B cell (primary cell): ENCODE measurements around the gene LIPK. TPM values are rescaled to one million over a fixed set of nuclear protein-coding genes. Genes with fewer than 3 reads are reported as not detected.

ENCODE experiments used
- ATAC-seq: fragments of 200-7000 bp; cut with Tn5 transposase; one replicate; pipeline ENCODE4 v1.10.0; 2021; ENCODE audit warnings: low read depth, mild to moderate bottlenecking, moderate number of reproducible peaks, moderate library complexity
- CTCF ChIA-PET: fragments of 350-600 bp; sonication (Branson Sonifier 250); formaldehyde crosslinking; loops from one replicate; lab custom pipeline; 2021; ENCODE audit warnings: antibody characterized with exemption, inconsistent platforms; lab: Charles Lee
- POLR2A ChIA-PET: fragments of 350-600 bp; sonication (Branson Sonifier 250); formaldehyde crosslinking; loops from one replicate; lab custom pipeline; 2021; ENCODE audit warnings: antibody characterized with exemption; lab: Charles Lee
- DNase-seq: peaks from one replicate; pipeline ENCODE4 v3.0.0; 2013
- H2AFZ ChIP-seq: 2 replicates; pipeline ENCODE4 v1.6.1; 2012; ENCODE audit warnings: mild to moderate bottlenecking, low read depth, low read length; ENCODE audit not compliant: insufficient read depth, poor library complexity, severe bottlenecking
- H3K27ac ChIP-seq, 2 donors: 1 replicate in 1 of 2; 2 replicates in 1 of 2; pipeline ENCODE4 v1.5.1; 2012 to 2013; ENCODE audit warnings: low read length in 2 of 2, mild to moderate bottlenecking in 2 of 2, moderate library complexity in 1 of 2
- H3K27me3 ChIP-seq, 4 experiments: fragments of 200-600 bp in 1 of 4; sonication (generic) in 1 of 4; replicated peaks in 1 of 4; 1 replicate in 2 of 4; 2 replicates in 2 of 4; pipeline versions ENCODE4 v1.6.1 to v1.7.0; 2013 to 2016; ENCODE audit warnings: low read length in 3 of 4, mild to moderate bottlenecking in 2 of 4, mixed read lengths in 1 of 4, moderate library complexity in 1 of 4; ENCODE audit not compliant: insufficient read depth in 4 of 4, control insufficient read depth in 3 of 4; ENCODE audit errors: control extremely low read depth in 1 of 4
- H3K36me3 ChIP-seq, 2 experiments: replicated peaks in 1 of 2; 1 replicate in 1 of 2; 2 replicates in 1 of 2; pipeline versions ENCODE4 v1.6.1 to v1.7.1; 2013; ENCODE audit warnings: low read length in 1 of 2; ENCODE audit not compliant: insufficient read depth in 2 of 2, control insufficient read depth in 1 of 2; ENCODE audit errors: control extremely low read depth in 1 of 2, extremely low read depth in 1 of 2
- H3K4me1 ChIP-seq, 2 donors: fragments of 200-600 bp in 1 of 2; sonication (generic) in 1 of 2; 1 replicate in 1 of 2; 2 replicates in 1 of 2; pipeline versions ENCODE4 v1.5.1 to v1.6.1; 2013 to 2017; ENCODE audit warnings: low read length in 2 of 2; ENCODE audit not compliant: control insufficient read depth in 2 of 2, insufficient read depth in 2 of 2
- H3K4me2 ChIP-seq: replicated peaks from 2 replicates; pipeline ENCODE3; 2012; ENCODE audit warnings: mild to moderate bottlenecking, low read depth, low read length; ENCODE audit not compliant: poor library complexity, severe bottlenecking
- H3K4me3 ChIP-seq, 5 experiments: fragments of 200-600 bp in 1 of 5; sonication (generic) in 1 of 5; 1 replicate in 3 of 5; 2 replicates in 2 of 5; pipeline versions ENCODE4 v1.5.1 to v1.7.0; 2011 to 2016; ENCODE audit warnings: low read length in 4 of 5, mild to moderate bottlenecking in 4 of 5, low read depth in 2 of 5, control low read depth in 1 of 5, moderate library complexity in 1 of 5; ENCODE audit not compliant: insufficient read depth in 1 of 5; ENCODE audit errors: control extremely low read depth in 1 of 5, extremely low read depth in 1 of 5
- H3K79me2 ChIP-seq: fragments of 200-600 bp; sonication (generic); one replicate; pipeline ENCODE4 v1.6.0; 2016; ENCODE audit warnings: low read length; ENCODE audit not compliant: control insufficient read depth, insufficient read depth
- H3K9ac ChIP-seq: fragments of 200-600 bp; sonication (generic); 2 replicates; pipeline ENCODE4 v1.6.1; 2017; ENCODE audit warnings: mild to moderate bottlenecking, low read length, moderate library complexity
- H3K9me3 ChIP-seq, 3 donors: one replicate each; pipeline versions ENCODE4 v1.6.1 to v1.7.1; 2013; ENCODE audit warnings: low read length in 2 of 3; ENCODE audit not compliant: control insufficient read depth in 2 of 3, insufficient read depth in 1 of 3; ENCODE audit errors: control extremely low read depth in 1 of 3
- H4K20me1 ChIP-seq: 2 replicates; pipeline ENCODE4 v1.6.0; 2012; ENCODE audit warnings: mild to moderate bottlenecking, low read length; ENCODE audit not compliant: insufficient read depth, control insufficient read depth, poor library complexity, severe bottlenecking
- H3K27ac Mint-ChIP-seq: one replicate; pipeline ENCODE4 v1.8.0; 2021; ENCODE audit warnings: mixed read lengths
- H3K27me3 Mint-ChIP-seq: one replicate; pipeline ENCODE4 v1.8.0; 2021; ENCODE audit warnings: mixed read lengths
- H3K4me1 Mint-ChIP-seq: one replicate; pipeline ENCODE4 v1.8.0; 2021; ENCODE audit warnings: mixed read lengths
- H3K4me3 Mint-ChIP-seq: one replicate; pipeline ENCODE4 v1.8.0; 2021; ENCODE audit warnings: mixed read lengths
- H3K9me3 Mint-ChIP-seq: one replicate; pipeline ENCODE4 v1.8.0; 2022; ENCODE audit warnings: mixed read lengths; ENCODE audit not compliant: insufficient read depth
- CTCF ChIP-seq: fragments of 200-600 bp; IDR thresholded peaks from one replicate; pipeline ENCODE4 v1.8.0; 2022; ENCODE audit warnings: antibody characterized with exemption, mild to moderate bottlenecking
- EZH2 ChIP-seq: IDR thresholded peaks from 2 replicates; pipeline ENCODE4 v1.6.1; 2012; ENCODE audit warnings: borderline replicate concordance, low read depth, mild to moderate bottlenecking, moderate library complexity, low read length; ENCODE audit not compliant: insufficient read depth, poor library complexity, severe bottlenecking
- WGBS: methylation state at CpG from one replicate; pipeline ENCODE4 v1.1.5; 2013; ENCODE audit warnings: missing lambda C conversion rate; ENCODE audit not compliant: insufficient coverage; 5-methylcytosine and 5-hydroxymethylcytosine counted together
- intact Hi-C: fragments of 100-400 bp; cut with micrococcal nuclease; formaldehyde crosslinking; loops from one replicate; pipeline ENCODE4 v1.10.0; 2022
- polyA plus RNA-seq: library from polyadenylated mRNA; depleted of rRNA; stranded (reverse); fragments of >200 nt; gene quantifications from 2 replicates; pipeline ENCODE4 v1.2.3, GENCODE V29; 2012
- total RNA-seq, 2 donors: library from RNA; stranded (reverse); fragments of 120-200 nt in 1 of 2; gene quantifications; 1 replicate in 1 of 2; 2 replicates in 1 of 2; pipeline versions ENCODE4 v1.2.3 to v1.2.4, GENCODE V29; 2013 to 2022

The LIPK gene
- total and polyA plus RNA-seq, 2 donors (not counting 1 experiment from before 2014, with no cell fraction given) = not detected

- no peaks in the 10 kb centered on the region for H3K79me2 ChIP-seq
- H2AFZ ChIP-seq = no peak within 1 kb of the TSS
- no peak within 1 kb of the TSS for H3K27ac Mint-ChIP-seq
- no peak within 1 kb of the TSS for H3K9ac ChIP-seq
- TF ChIP-seq CTCF (no peak), EZH2 (no peak)
- no peak within 1 kb of the TSS for H3K4me3 ChIP-seq
- no CpG with 5 or more reads among the region's 1 CpG for WGBS
- H3K27me3 Mint-ChIP-seq = no peaks in the 10 kb centered on the region
- no peaks in the 10 kb centered on the region for H3K9me3 Mint-ChIP-seq
- ChIA-PET CTCF (no interaction called here), POLR2A (no interaction called here)
- no peak within 1 kb of the TSS for H3K4me3 Mint-ChIP-seq
- ATAC-seq (no peak), DNase-seq (no peak)
- no peaks in the 10 kb centered on the region for H4K20me1 ChIP-seq
- H3K27ac ChIP-seq = no peak within 1 kb of the TSS
- peaks cover 0 to 3% (median 0%) of the 10 kb centered on the region in 3 donors for H3K9me3 ChIP-seq
- intact Hi-C loops = no loop called here
- H3K4me1 ChIP-seq = no peaks in the 10 kb centered on the region
- no peaks in the 10 kb centered on the region for H3K4me1 Mint-ChIP-seq
- no peaks in the 10 kb centered on the region for H3K27me3 ChIP-seq
- H3K4me2 ChIP-seq = no peak within 1 kb of the TSS
- H3K36me3 ChIP-seq = no peaks in the 10 kb centered on the region
These were observed 41.9 kb upstream of the LIPK start, which contains the start of gene LIPF for GRCh38 chr10:88664142-88664541. Gene LIPF (plus strand): TSS chr10:88664442. CDS start chr10:88667298, 2,856 bp downstream.

- Mint-ChIP-seq H3K9me3 (no peaks in the 10 kb centered on the region), H3K27ac (no peak overlapping the region), H3K27me3 (peaks cover 4% of the 10 kb centered on the region), H3K4me1 (no peaks in the 10 kb centered on the region), H3K4me3 (no peak overlapping the region)
- TF ChIP-seq CTCF (no peak), EZH2 (no peak)
- Histone ChIP-seq H3K4me2 (no peak overlapping the region), H3K4me1 (no peaks in the 10 kb centered on the region), H3K27ac (no peak overlapping the region), H3K9ac (no peak overlapping the region), H3K4me3 (no peak overlapping the region), H2AFZ (no peak overlapping the region), H3K36me3 (no peaks in the 10 kb centered on the region), H3K79me2 (no peaks in the 10 kb centered on the region), H3K9me3 (peaks cover 0 to under 1% (median 0%) of the 10 kb centered on the region in 3 donors), H3K27me3 (no peaks in the 10 kb centered on the region), H4K20me1 (no peaks in the 10 kb centered on the region)
- WGBS = no CpG with 5 or more reads among the region's 1 CpG
- ChIA-PET CTCF (interaction anchor here (0.9 kb wide), 1 partner anchor 17 kb away, joined by 4 read pairs; no protein-coding TSS in a partner anchor), POLR2A (no interaction called here)
- ATAC-seq (no peak), DNase-seq (no peak)
- intact Hi-C loops = no loop called here
These were observed 37.6 kb upstream of the LIPK start for GRCh38 chr10:88668465-88668864.
